Measurements from ENCODE around the gene TFCP2L1.

DNA sequence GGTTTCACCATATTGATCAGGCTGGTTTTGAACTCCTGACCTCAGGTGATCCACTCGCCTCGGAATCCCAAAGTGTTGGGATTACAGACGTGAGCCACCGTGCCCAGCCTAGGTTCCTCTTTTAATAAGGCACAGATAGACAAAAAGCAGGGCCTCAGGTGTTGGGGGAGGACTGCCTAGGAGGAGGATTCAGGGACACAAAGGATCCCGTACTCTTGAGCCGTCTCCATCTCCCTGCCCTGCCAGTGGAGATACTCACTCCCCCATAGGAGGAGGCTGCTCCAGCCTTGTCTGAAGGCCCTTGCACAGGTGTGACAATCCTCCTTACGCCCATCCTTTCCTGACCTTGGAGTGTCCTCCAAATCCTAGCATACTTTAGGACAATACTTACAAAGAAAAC lies 32.0 kb upstream of the TFCP2L1 start:
- no peak for TF ChIP-seq POLR2A (IDR thresholded peaks at IDR 0.05)
- TF ChIP-seq, protein P1, sequence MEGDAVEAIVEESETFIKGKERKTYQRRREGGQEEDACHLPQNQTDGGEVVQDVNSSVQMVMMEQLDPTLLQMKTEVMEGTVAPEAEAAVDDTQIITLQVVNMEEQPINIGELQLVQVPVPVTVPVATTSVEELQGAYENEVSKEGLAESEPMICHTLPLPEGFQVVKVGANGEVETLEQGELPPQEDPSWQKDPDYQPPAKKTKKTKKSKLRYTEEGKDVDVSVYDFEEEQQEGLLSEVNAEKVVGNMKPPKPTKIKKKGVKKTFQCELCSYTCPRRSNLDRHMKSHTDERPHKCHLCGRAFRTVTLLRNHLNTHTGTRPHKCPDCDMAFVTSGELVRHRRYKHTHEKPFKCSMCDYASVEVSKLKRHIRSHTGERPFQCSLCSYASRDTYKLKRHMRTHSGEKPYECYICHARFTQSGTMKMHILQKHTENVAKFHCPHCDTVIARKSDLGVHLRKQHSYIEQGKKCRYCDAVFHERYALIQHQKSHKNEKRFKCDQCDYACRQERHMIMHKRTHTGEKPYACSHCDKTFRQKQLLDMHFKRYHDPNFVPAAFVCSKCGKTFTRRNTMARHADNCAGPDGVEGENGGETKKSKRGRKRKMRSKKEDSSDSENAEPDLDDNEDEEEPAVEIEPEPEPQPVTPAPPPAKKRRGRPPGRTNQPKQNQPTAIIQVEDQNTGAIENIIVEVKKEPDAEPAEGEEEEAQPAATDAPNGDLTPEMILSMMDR (IDR thresholded peaks at IDR 0.05 in 8 of 11, conservative IDR thresholded peaks at IDR 0.05 in 3 of 11): no peak
- TF ChIP-seq POLR2AphosphoS5 (IDR thresholded peaks at IDR 0.05): no peak

Measured in spleen (tissue), 7 donors.